ENCODE measurements around the gene GRAMD2B.

GRAMD2B gene

DNA sequence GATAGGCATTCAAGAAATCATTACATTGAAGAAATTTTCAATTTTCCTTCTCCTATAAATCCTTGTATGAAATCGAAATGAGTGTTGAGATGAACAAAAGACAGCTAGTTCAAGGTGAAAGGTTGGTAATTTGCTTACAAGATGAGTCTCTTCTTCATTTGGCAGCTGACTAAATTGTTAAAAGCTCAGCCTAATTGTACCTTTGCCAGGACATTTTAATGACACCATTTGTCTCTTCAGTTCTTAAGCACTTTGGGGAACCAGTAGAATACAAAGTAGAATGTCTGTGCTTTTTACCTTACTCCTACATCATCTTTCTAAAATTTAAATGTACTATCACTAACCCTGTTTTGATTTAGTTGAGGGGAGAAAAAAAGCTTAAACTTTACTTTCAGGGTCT, 59.4 kb downstream of the GRAMD2B start:
- no peak for DNase-seq

DNA sequence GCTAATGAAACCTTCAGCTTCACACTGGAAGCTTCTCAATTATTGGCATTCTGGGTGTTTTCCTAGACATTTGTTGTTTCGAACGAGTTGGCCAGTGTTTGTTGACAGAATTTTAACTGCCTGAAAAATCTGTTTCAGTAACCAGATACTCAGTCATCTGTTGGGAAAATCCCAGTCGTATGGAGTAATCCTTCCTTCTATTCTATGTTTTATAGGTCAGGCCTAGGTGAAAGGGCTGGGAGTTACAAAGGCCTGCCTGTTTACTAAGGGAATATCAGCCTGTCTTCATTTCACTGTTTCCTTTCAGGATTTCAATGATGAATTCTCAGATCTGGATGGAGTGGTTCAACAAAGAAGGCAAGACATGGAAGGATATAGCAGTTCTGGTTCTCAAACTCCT, 59.9 kb downstream of the GRAMD2B start:
- no peak for DNase-seq

GRCh38 chr5:126484253-126484652, 61.0 kb downstream of the GRAMD2B start:
- DNase-seq, result no peak

- no peak for DNase-seq
Observed at GRCh38 chr5:126486332-126486731, 63.1 kb downstream of the GRAMD2B start.

- DNase-seq, result no peak
Observed at GRCh38 chr5:126487596-126487995, 64.4 kb downstream of the GRAMD2B start.

DNA sequence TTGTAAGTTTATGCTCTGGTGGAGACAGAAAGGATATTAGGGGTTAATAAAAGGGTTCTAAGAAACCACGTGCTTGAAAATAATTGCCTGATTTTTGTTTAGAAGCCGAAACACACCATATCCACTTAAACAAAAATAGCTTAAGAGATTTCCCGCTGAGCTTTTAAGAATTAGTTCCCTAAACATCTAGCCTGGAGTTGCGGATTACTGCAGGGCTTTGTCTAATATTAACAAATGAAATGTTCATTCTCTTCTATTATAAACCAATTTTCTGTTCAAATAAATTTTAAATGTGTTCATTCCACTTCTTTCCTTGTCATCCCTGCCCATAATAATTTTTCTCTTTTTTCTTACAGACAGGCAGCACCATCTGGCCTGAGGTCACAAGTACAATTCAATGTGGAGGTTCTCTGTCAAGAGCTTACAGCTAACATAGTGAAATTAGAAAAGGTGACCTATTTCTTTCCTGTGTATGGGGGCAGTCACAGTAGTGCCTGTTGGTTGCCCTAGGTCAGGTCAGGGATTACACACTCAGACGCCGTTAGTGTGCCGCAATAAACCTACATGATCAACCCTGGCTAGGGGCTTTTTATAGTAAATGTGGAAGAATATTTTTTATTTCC, 65.3 kb downstream of the GRAMD2B start:
- no peak for DNase-seq

DNA sequence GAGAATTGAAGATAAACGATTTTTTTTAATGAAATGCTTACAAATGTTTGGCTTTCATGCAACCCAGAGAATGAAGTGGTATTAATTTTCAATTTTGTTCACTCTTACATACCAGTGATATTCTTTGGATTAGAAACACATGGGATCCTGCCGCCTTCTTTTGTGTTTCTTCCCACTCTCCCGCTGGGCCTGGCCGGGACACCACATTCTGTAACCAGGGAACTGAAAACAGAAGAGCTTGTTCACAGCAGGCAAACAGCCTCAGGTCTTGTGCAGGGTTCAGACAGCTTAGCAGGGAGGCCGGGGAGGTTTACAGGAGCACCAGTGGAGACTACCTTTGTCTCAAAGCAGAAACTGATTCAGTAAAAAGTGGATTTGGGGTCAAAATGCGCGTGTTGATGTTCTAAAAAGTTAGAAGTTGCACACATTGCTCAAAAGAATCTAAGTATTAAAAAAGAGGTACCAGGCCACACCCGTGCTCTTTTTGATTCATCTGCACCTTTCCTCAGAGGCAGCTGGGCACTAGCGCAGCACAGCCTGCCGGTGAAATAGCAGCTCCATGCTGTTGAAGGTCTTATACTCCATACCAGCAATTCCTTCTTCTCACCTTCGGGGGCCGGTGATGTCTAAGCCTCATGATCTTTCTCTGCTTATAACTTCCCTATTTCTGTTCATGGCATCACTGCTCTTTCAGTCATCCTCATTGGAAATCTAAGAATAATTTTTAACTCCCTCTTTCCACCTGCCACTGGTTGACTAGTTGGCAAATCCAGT, 67.1 kb downstream of the GRAMD2B start:
- DNase-seq, result peak; percentile 10

DNA sequence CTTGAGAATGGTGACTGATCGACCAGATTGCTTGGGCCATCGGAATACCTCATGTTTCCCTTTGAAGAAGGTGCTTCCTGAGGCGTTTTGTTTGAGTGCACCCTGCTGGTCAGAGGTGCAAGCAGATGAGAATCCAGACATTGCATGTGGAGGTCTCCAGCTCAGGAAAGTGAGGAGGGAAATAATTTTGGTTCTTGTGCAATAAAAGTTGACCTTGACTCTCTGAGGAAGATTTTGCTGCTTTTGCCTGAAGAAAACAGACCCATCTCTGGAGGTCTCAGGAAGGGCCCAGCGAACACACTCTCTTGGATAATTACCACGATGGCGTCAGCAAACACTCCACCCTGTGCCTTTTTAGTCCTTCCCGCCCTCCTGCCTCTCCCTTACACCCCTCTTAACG, 69.7 kb downstream of the GRAMD2B start:
- peak; percentile 6 for DNase-seq

DNA sequence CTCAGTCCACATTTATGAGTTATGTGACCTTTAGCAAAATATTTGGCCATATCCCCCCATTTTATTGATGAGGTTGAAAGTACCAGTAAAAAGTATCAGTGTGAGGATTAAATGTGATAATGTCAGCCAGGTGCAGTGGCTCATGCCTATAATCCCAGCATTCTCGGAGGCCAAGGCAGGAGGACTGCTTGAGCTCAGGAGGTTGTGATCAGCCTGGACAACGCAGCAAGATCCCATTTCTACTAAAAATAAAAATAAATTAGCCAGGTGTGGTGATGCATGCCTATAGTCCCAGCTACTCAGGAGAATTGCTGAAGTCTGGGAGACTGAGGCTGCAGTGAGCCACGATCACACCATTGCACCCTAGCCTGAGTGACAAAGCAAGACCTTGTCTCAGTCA, 71.2 kb downstream of the GRAMD2B start:
- DNase-seq, result no peak

DNA sequence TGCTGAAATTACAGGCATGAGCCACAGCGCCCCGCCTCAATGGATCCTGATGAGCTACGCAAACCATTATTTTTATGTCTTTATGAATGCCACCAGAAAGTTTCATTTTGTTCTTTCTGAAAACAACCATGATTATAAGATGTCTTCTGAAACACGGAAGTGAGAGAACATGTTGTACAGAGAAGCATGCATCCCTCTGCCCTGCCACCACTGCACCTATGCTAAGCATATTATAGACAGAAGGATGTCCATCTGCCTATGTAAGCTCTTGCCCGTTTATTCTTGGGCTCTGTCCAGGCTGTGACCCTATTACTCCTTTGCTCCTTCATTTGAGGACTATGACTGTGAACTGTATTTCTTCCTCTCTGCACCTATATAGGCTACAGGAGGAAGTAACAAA, 74.3 kb downstream of the GRAMD2B start:
- DNase-seq, result peak; percentile 28

DNA sequence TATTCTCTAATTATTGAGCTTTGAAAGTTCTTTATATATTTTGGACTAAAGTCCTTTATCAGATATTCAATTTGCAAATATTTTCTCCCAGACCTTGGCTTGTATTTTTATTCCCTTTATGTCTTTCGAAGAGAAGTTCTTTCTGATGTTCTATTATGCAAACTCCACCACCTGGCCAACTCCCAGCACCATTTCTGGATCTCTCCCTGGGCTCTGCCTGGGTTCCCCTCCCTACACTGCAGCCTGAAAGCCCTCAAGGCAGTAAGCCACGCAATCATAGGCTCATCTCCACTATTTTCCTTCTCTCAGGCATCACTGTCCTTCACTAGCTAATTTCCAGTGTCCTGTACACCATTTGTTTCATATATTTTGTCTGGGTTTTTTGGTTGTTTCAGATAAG, 76.1 kb downstream of the GRAMD2B start:
- no peak for DNase-seq

- DNase-seq, result peak; percentile 57
Observed at GRCh38 chr5:126499853-126500342, 76.7 kb downstream of the GRAMD2B start.

GRCh38 chr5:126501448-126501847, 78.2 kb downstream of the GRAMD2B start:
- no peak for DNase-seq

- no peak for DNase-seq
Observed at GRCh38 chr5:126503602-126504104, 80.4 kb downstream of the GRAMD2B start.

GRCh38 chr5:126506079-126506478, 82.9 kb downstream of the GRAMD2B start:
- no peak for DNase-seq

DNA sequence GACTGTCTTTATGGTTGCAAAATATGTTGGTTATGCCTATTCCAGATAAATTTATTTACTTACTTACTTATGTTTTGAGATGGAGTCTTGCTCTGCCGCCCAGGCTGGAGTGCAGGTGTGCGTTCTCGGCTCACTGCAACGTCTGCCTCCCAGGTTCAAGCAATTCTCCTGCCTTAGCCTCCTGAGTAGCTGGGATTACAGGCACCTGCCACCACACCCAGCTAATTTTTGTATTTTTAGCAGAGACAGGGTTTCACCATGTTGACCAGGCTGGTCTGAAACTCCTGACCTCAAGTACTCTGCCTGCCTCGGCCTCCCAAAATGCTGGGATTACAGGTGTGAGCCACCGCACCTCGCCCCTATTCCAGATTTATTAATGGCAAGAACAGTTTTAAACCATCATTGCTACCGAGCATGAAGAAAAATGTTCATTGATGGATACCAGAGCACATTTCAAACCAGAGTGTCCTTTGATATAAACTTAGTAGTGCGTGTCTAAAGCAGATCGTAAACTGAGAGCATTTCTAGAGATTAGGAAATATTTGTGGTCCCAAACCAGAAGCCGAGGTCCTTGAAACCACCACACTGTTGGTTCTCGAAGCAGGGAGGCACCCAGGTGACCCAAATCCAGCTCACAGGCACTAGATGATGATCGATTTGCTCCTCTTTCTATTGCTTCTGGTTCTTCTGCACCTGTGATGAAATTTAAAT, 85.2 kb downstream of the GRAMD2B start:
- no peak for DNase-seq

- no peak for DNase-seq
Observed at GRCh38 chr5:126508962-126509279, 85.7 kb downstream of the GRAMD2B start.

GRCh38 chr5:126509339-126509738, 86.1 kb downstream of the GRAMD2B start:
- no peak for DNase-seq

DNA sequence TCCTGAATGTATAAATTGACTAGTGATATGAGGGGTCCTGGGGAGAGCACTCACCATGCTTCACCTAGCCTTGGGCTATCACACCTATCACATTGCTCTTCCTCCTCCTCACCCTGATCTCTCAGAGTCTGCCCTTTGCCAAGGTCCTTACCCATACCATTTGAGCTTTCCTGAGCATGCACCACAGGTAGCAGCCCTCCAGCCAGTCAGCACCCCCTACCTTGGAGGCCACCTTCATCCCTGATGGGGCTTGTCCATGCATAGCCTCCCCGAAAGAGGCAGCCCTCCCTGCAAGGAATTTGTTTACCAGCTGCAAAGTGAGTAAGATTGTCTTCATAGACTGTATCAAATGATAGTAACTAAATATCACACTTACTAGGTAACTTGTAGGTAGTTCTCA, 88.8 kb downstream of the GRAMD2B start:
- no peak for DNase-seq

- no peak for DNase-seq
Observed at GRCh38 chr5:126512451-126512850, 89.2 kb downstream of the GRAMD2B start.

DNA sequence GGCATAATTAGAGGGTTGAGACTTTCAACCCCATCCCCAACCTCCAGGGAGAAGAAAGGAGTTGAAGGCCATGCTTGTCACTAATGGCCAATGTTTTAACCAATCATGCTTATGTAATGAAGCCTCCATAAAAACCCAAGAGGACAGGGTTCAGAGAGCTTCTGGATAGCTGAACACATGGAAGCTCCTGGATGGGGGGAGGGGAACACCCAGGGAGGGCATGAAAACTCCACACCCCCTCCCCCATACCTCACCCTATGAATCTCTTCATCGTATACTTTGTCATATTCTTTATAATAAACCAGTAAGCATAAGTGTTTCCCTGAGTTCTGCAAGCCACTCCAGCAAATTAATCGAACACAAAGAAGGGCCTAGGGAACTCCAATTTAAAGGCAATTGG, 90.1 kb downstream of the GRAMD2B start:
- no peak for DNase-seq

DNA sequence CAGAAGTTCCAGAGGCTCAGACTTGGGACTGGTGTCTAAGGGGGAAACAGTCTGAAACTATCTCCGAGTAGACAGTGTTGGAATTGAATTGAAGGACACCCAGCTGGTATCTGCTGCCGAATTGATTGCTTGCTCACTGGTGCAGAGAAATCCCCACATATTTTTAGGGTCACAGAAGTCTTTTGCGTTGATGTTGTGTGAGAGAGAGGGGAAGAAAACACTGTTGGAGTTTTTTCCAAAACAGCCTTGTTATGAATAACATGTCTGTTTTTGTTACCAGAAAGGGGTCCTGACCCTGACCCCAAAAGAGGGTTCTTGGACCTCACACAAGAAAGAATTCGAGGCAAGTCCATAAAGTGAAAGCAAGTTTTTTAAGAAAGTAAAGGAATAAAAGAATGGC, 90.5 kb downstream of the GRAMD2B start:
- DNase-seq, result no peak

GRCh38 chr5:126514131-126514557, 90.9 kb downstream of the GRAMD2B start:
- no peak for DNase-seq

Data from RPMI8226 (cell line).